ENCODE results near the gene LZTS2.

The LZTS2 gene

DNA sequence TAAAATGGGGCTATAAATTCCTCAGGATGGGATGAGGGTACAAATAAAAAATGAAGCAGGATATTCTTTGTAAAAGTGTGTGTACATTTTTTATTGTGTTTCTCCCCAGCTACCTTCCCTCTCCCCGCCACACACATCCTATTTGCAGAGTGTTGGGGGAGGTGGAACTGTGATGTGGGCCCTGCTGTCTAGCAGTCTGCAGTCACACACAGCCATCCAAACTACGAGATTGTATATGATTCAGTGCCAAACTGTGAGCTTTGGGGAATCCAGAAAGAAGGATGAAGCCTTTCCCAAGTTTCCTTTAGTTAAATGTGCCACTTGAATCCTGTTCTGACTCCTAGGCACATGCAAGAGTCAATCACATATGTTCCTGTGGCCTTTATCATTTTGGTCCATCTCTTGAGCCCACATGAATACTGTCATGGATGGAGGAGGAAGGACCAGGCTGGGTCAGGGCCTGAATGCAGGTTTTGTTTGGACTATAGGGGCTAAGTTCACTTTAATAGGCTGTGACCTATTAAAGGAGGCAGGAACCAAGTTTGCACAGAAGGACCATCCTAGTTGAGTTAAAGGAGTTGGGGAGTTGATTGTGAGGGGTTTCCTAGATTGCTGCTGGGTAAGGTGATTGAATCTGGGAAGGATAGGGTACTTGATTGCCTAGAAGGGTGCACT lies 31.4 kb upstream of the LZTS2 start:
- no peak for TF ChIP-seq ZFX (IDR thresholded peaks at IDR 0.05)
- TF ChIP-seq, protein P1, sequence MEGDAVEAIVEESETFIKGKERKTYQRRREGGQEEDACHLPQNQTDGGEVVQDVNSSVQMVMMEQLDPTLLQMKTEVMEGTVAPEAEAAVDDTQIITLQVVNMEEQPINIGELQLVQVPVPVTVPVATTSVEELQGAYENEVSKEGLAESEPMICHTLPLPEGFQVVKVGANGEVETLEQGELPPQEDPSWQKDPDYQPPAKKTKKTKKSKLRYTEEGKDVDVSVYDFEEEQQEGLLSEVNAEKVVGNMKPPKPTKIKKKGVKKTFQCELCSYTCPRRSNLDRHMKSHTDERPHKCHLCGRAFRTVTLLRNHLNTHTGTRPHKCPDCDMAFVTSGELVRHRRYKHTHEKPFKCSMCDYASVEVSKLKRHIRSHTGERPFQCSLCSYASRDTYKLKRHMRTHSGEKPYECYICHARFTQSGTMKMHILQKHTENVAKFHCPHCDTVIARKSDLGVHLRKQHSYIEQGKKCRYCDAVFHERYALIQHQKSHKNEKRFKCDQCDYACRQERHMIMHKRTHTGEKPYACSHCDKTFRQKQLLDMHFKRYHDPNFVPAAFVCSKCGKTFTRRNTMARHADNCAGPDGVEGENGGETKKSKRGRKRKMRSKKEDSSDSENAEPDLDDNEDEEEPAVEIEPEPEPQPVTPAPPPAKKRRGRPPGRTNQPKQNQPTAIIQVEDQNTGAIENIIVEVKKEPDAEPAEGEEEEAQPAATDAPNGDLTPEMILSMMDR (conservative IDR thresholded peaks at IDR 0.05) = no peak
- no peak overlapping the region for H3K27ac ChIP-seq

DNA sequence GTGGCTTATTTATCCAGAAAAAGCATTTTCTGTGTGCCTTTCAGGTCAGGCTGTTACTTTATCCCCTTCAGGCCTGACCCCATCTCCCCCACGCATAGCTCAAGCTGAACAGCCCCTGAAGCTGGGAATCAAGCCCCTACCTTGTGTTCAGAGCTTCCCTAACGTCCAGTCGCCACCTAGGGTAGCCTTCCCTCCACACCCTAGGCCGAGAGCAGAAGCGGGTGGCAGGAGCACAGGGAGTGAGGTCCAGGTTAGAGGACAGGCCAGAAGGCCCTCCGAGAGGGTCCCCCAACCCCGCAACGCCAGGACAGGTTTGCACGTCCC lies 30.8 kb upstream of the LZTS2 start:
- TF ChIP-seq, protein P1 (conservative IDR thresholded peaks at IDR 0.05) = no peak
- TF ChIP-seq ZFX (IDR thresholded peaks at IDR 0.05) = no peak
- no peak overlapping the region for H3K27ac ChIP-seq

DNA sequence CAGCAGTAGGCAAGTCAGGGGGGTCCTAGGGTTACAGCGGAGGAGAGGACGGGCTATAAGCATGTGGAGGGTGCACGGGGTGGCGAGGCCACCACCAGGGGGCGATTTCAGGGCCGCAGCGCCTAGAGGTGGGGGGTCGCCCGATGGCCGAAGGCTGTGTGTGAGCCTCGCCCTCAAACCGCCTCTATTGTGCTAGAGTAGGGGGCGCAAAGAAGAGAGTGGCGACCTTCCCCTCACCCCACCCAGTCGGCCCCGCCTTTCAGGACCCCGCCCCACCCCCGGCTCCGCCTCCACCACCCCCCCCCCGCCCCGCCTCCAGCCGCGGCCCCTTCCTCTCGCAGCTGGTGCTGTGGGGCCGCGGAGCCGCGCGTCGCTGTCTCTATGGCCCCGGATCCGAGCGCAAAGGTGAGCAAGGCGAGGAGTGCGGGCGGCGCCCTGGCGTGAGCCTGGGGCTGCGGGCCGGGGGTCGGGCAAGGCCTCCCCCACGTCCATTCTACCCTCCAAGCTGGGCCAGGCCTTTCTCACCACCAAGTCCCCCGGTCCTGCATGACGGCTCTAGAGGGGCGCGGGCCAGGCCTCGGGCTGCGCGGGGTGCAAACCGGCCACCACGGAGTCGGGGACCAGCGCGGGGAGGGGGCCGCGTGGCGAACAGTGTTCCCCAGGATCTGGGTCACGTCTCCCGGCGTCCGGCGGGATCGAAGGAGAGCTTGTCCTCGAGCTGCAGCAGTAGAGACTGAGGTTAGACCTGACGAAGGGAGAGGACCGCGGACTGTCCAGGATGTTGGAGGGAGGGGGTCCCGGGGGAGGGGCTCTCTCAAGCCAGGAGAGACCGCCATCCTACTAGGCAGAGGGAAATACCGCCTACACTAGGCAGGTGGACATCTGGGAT lies 30.2 kb upstream of the LZTS2 start, which contains the start of gene SEMA4G:
Gene SEMA4G, plus strand, starts transcription at position 318 of the 889 bp plus-strand sequence. CDS start 3,409 bp downstream, outside the sequence.
- H3K27ac ChIP-seq = no peak within 1 kb of the TSS
- TF ChIP-seq, protein P1 (conservative IDR thresholded peaks at IDR 0.05) = peak; percentile 40
- TF ChIP-seq ZFX (IDR thresholded peaks at IDR 0.05) = no peak

DNA sequence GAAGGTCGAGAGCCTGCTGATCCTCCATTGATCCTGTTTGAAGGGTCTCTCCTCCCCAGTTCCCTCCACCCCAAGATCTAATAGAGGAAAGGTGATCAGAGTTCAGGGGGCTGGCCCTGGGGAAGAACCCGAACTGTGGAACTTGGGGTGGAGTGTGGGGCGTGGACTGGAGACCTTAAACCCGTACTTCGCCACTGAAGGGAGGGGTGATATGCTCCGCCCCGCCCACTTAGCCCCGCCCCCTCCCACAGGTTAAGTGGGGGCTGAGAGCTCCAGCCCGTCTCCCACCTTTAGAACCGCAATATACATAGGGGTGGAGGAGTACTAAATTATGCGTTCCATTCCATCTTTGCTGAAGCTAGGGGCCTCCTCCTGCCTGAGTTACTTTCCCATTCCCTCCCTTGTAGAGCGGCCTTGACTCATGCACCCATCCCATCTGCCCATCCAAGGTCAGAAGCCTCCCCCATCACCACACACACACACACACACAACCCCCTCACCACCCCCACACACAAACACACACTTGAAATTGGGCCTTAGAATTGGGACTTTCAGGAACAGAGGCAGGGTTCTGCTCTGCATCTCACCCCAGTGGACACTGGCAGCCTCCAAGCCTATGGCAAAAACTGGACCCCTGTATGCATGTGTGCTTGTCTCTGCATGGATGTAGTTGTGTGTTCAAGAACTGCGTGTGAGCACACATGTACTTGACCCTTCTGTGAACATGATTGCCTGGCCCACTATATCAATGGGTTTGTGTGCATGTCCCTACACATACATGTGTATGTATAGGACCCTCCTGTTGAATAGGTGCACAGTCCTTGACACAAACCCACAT lies 29.3 kb upstream of the LZTS2 start:
- no peak for TF ChIP-seq ZFX (IDR thresholded peaks at IDR 0.05)
- TF ChIP-seq, protein P1 (conservative IDR thresholded peaks at IDR 0.05) = no peak
- H3K27ac ChIP-seq = no peak overlapping the region

DNA sequence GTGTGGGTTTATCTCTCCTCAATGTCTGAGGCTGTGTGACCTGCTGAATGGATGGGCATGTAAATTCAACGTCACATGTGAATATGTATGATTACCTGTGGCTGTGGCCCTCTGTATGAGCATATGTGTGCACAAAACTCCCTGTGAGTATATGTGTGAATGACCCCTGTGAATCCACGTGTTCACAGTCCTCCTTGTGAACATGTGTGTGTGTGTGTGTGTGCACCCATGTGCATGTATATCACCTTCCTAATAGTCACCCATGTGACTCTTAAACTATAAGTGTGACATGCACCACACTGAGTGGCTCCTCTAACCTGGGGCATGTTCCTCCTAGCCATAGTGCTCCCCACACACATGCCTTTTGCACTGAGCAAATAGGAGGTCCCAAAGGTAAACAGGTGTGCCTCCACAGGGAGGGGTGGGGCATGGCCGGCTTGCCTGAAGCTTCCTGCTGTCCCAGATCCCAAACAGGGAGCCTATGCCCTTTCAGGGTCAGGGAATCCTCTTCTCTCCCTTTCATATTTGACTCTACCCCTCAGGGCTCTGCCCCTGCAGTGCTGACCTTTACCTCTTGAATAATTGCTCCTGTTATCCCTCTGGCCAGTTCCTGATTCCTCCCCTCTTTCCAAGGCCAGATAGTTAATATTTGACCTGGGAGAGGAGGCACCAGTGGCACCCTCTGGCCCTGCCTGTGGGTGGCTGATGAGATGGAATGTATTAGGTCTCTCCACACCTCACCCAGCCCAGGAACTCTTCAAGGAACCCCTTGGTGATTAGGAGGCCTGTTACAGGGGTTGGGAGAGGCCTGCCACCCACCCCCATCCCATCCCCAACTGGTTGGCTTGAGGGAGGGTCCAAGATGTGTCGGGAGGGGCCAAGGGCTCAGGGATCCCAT lies 28.4 kb upstream of the LZTS2 start:
- H3K27ac ChIP-seq = no peak overlapping the region
- no peak for TF ChIP-seq ZFX (IDR thresholded peaks at IDR 0.05)
- TF ChIP-seq, protein P1 (conservative IDR thresholded peaks at IDR 0.05) = no peak

DNA sequence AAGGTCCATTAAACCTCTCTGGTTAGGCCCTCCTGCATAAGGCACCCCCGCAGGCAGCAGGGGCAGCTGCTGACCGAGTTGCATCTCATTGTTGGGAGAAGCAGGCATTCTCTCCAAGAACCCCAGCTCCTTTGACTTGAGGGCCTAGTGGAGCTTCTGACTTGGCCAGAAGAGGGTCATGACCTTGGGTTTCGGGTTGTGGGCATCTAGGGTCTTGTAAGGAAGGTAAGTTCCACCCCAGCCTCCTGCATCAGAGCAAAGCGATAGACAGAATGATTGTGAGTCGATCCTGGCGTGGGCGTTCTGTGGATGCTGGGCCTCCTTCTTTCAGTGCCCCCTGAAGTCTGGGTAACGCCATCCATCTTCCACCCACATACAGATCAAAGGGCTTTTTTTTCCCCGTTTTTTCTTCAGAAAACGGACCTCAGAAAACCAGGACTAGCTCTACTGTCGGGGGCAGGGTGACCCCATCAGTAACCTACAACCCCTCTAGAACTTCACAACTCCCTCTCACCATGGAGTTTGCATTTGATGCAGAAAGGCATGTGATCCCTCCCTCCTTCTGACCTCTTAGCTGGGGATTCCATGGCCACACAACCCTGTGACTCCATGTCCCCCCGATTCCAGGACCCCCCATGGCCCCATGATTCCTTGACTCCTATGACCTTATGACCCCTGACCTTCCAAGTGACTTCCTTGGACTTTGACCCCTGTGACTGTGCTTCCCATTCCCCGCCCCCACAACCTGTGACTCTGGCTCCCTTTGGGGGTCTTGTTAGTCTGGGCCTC lies 27.3 kb upstream of the LZTS2 start:
- TF ChIP-seq, protein P1 (conservative IDR thresholded peaks at IDR 0.05) = no peak
- no peak for TF ChIP-seq ZFX (IDR thresholded peaks at IDR 0.05)

More for the DNA sequence above, 27.3 kb upstream of the LZTS2 start:
- no peak overlapping the region for H3K27ac ChIP-seq
